ENCODE results near the gene ACSS1.

Gene ACSS1

DNA sequence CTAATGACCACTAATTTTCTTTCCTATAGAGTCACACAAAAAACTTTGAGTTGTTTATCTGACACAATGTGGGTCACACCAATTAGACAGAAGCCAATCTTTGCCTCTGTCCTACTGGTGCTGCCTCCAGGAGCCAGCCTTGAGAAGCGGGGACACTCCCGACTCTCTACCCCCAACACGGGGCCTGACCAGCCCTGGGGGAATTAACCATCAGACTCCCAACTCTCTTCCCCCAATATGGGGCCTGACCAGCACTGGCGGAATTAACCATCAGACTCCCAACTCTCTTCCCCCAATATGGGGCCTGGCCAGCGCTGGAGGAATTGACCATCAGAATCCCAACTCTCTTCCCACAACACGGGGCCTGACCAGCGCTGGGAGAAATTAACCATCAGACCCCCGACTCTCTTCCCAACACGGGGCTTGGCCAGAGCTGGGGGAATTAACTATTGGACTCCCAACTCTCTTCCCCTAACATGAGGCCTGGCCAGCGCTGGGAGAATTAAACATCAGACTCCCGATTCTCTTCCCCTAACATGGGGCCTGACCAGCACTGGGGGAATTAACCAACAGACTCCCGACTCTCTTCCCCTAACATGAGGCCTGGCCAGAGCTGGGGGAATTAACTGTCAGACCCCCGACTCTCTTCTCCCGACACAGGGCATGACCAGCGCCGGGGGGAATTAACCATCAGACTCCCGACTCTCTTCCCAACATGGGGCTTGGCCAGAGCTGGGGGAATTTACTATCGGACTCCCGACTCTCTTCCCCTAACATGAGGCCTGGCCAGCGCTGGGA lies 96.4 kb downstream of the ACSS1 start:
- no peak for DNase-seq (ENCODE audit: low read depth in 2 of 2, low spot score in 1 of 2)

DNA sequence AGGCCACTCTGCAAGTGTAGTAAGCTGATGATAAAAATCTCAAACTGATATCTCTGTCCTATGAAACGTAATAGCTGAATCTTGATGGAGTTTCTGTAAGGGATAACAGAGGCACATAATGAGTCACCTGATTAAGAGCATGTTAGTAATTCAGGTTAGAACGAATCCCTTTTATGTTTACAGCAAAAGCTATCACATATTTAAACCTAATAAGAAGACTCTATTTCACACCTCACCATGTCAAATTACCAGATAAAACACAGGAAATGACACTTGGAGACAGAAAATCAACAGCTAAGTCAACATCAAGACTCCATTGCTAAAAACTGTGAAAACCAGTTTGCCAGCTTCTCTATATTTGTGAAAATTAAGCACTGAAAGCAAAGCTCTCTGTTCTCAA lies 97.1 kb downstream of the ACSS1 start:
- DNase-seq (ENCODE audit: low read depth in 2 of 2, low spot score in 1 of 2) = no peak

DNA sequence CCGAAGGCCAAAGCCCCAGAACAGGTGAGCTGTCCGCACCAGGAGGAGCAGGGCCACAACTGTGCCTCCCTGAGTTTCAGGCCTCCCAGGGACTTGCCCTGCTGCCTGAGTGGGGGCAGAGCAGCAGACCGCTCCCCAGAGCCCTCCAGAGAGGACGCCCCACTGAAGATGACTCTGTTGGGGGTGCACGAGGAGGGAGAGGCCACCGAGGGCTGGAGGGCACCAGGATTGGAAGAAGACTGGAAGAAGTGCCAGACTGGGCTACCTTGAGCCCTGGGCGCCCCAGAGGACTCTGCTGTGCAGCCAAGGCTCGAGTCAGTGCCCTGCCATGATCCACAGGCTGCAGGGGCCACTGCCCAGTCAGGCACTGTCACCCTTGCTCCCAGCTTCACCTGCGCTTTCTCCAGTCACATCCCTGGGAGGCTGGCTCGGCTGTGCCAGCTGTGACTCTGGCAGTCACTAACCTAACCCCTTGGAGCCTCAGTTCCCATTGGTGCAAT lies 97.6 kb downstream of the ACSS1 start:
- DNase-seq (ENCODE audit: low read depth in 2 of 2, low spot score in 1 of 2) = no peak

DNA sequence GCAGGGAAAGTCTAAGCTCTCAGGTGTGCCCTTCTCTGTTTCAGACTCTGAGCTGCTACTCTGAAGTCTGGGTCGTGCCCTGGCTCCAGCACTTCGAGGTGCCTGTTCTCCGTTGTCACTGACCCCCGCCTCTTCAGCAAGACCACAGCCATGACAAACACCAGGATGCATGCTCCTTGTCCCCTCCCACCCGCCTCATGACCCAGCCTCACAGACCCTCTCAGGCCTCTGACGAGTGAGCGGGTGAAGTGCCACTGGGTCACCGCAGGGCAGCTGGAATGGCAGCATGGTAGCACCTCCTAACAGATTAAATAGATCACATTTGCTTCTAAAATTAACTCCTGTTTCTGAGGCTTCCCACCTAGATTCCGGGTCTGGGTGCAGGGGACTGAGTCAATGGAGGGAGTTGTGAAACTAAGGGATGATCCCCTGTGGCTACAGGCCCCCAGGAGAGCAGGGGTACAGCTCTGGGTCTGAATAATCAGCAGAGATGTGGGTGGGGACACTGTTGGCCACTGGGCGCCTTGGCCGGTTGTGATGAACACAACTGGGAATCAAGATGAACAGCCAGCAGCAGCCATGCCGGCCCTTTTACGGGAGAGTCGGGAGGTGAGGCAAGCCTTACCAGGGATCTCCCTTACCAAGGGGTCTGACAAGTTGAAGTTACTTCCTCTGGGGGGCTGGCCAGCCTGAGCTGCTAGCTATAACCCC lies 98.2 kb downstream of the ACSS1 start:
- no peak for DNase-seq (ENCODE audit: low read depth in 2 of 2, low spot score in 1 of 2)

DNA sequence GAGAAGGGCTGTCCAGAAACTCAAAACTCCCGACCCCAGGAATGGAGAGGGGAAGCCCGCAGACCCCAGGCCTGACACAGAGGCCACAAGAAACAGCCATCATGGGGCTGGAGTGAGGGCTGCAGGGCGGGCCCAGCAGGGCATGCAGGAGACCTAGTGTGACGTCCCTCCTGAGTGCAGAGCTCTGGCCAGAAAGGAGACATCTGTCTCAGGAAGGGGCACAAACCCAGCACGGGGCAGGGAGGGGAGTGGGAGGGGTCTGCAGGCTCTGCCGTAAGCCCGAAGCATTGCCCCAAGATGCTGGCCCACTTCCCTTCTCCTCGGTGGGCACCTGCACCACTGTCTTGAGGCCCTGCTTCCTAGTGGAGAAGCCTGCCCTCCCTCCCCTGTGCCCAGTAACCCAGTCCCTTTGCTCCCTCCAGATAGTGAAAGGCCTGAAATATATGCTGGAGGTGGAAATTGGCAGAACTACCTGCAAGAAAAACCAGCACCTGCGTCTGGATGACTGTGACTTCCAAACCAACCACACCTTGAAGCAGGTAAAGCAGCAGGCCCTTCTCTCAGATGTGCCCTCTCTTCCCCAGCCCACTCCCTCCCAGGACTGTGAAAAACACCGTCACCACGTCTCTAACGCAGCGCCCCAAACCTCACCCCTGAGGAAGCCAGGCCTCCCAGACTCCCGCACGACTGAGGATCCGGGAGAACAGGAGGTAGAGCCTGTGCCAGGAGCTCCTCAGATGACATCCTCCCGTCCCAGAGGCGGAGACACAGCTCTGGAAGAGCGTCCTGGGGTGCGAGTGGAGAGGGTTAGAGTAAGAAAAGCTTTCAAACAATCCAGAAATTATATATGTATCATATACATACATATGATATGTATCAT lies 99.2 kb downstream of the ACSS1 start:
- no peak for DNase-seq (ENCODE audit: low read depth in 2 of 2, low spot score in 1 of 2)

DNA sequence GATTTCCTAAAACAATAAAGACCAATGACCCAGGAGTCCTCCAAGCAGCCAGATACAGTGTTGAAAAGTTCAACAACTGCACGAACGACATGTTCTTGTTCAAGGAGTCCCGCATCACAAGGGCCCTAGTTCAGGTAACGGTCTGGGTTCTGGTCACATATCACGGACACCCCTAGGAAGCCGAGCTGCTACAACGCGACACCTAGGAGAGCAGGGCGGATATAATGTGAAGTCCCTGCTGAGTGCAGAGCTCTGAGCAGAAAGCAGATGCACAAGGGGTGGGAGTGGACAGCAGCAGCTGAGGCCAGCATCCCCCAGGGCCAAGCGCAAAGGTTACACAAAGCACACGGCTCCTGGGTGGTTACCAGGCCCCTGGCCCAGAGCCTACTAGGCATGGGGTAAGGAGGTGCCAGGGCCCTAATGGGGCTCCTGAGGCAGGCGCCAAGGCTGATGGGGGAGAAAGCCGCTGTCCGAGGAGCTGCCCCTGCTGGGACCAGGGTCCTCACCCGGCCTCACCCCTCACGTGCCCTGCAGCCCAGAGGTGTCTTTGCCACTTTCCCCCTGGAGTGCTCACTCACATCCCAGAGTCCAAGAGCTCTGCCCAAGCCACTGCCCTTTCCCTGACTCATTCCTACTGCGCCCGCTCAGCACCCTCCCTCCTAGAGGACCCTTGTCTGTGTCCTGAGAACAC lies 100.5 kb downstream of the ACSS1 start:
- DNase-seq (ENCODE audit: low read depth in 2 of 2, low spot score in 1 of 2) = no peak
